DND-41 (cell line): ENCODE measurements around the gene CEMIP2.

Experiments used
- EZH2 ChIP-seq: IDR thresholded peaks from 3 replicates; pipeline ENCODE4 v1.6.1; 2012; ENCODE audit warnings: borderline replicate concordance, low read depth, mild to moderate bottlenecking, moderate library complexity, low read length, inconsistent platforms; ENCODE audit not compliant: severe bottlenecking
- TF ChIP-seq, protein P1 (sequence below): IDR thresholded peaks from 2 replicates; pipeline ENCODE4 v1.5.1; 2012; ENCODE audit warnings: borderline replicate concordance, low read length, moderate library complexity, mild to moderate bottlenecking; ENCODE audit not compliant: poor library complexity, severe bottlenecking; ENCODE audit errors: extremely low read depth

DNA sequence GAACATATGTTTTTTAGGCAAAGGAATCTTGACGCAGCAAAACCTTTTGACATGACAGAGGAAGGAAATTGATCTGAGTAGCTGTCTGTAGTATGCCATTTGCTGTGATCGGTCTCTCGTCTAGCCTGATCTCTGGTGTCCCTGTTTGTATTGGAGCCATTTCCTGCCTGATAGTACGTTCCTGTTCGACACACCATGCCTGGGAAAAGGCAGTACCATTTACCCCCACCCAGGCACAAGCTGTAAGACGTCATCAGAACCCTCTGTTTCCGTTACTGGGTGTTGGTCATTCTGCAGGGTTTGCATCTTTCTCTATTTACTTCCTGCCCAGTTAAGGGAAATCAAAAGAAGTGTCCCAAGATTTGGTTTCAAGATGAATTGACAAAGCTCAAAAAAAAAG lies 129.7 kb downstream of the CEMIP2 start:
- TF ChIP-seq, protein P1, sequence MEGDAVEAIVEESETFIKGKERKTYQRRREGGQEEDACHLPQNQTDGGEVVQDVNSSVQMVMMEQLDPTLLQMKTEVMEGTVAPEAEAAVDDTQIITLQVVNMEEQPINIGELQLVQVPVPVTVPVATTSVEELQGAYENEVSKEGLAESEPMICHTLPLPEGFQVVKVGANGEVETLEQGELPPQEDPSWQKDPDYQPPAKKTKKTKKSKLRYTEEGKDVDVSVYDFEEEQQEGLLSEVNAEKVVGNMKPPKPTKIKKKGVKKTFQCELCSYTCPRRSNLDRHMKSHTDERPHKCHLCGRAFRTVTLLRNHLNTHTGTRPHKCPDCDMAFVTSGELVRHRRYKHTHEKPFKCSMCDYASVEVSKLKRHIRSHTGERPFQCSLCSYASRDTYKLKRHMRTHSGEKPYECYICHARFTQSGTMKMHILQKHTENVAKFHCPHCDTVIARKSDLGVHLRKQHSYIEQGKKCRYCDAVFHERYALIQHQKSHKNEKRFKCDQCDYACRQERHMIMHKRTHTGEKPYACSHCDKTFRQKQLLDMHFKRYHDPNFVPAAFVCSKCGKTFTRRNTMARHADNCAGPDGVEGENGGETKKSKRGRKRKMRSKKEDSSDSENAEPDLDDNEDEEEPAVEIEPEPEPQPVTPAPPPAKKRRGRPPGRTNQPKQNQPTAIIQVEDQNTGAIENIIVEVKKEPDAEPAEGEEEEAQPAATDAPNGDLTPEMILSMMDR = no peak
- no peak for TF ChIP-seq EZH2
